ENCODE measurements around the gene ZNF76.
A peak's percentile ranks its signal among the peaks of the same experiment; 100 is the strongest.

The ZNF76 gene

GRCh38 chr6:35259194-35259947 lies at the start of gene ZNF76:
Gene ZNF76, plus strand, starts transcription at chr6:35259735. Its CDS starts 21,417 bp downstream, at chr6:35281152.
- peak; percentile 93 for DNase-seq

DNA sequence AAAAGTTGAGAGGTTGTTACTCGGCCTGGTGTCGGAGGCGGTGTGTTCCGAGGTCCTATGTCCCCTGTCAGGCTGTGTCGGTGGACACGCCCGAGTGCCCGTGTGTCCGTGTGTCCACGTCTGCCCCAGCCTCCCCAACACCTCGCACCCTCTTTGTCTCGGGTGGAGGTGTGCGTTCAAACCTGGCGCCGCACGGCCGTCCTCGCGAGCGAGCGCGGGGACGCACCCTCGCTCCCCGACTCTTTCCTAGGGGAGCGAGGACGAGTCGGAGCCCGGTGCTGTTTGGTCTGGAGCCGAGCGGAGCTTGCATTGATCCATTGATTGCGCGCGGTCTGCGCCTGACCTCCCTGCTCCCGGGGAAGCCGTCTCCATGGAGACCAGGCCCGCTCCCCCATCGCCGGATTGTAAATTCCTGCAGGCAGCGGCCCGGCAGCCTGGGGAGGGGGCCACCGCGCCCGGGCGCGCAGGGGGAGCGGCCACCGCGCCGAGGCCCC lies 46.2 kb upstream of the ZNF76 start:
- DNase-seq: no peak

- DNase-seq: peak; percentile 15
Measured at GRCh38 chr6:35213824-35214756, 45.4 kb upstream of the ZNF76 start, which contains the start of gene SCUBE3. Gene SCUBE3, plus strand, starts transcription at chr6:35213956. Its CDS starts 463 bp downstream, at chr6:35214419.

DNA sequence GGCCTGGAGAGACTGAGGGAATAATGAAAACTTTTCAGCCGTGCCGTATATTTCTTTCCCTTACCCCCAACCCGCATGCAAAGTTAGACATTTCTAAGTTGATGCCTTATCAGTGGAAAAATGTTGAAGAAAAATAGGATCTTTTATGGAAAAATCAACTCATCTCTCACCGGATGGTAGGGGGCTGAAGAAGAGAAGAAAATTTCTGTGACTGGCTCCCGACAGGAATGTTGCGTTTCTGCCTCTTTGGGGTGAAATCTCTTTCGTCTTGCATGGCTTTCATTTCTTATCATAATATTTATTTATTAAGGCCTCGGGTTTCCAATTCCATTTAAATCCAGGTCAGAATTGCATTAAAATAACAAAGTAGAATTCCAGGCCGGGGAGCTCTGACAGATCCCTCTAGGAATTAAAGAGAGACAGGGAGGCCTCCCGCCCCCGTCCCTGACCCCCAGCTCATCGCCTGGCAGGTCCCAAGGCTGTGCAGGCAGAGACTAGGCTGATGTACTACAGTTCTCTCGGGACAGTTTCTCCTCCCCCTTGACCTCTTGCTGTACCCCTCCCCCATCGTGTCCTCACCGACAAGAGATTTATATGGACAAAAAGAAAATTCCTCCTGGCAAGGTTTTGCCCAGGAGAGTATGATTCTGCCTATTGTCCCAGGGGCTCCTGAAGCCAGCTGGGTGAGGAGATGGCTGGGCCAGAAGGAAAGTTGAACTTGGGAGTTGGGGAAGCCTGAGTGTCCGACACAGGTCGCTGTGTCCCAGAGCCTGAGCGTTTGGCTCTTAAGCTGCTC lies 44.5 kb upstream of the ZNF76 start:
- DNase-seq: no peak

DNA sequence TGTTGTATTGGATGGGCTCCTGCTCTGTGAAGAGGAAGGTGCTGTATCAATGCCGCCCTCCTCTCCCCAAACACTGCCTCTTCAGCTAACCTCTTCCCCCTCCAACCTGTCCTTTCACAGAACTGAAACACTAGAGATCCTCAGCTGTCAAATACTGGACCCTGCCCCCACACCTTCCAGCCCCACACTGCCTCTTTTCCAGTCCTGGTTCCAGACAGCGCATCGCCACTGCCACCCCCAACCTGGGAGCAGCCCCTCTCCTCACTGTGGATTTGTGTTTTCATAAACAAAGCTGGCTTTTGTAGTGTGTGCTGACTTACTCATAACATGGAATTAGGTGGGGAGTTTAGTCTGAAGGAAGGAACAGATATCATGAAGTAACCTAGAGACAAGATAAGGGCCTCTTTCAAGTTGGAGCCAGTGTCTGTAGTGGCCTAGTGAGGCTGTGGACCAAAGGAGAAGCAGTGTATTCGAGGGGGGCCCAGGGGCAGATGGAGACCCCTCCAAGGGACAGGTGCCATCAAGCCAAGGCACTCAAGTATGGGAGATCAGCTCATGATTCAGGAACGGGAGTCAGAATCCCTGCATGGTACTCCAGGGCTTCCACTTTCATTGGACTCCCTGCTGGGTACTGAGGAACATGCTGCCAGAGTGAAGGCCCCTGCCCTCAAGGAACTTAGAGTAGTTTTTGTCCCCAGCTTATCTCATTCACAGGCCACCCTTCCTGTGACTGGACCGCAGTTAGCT lies 43.7 kb upstream of the ZNF76 start:
- no peak for DNase-seq

DNA sequence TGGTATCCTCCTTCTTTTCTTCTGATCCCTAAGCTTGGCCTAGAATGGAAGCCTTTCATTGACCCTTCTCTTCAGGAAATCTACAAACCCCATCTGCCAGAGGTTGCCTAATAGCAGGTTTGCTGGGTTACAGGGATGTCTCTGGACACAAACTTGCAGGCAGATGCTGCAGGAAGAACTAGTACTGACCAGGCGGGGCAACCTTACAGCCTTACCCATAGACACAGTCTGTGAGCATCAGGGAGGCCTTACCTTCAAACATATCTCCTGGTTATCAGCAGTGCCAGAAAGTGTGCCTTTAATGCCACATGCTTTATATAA lies 43.2 kb upstream of the ZNF76 start:
- no peak for DNase-seq

DNA sequence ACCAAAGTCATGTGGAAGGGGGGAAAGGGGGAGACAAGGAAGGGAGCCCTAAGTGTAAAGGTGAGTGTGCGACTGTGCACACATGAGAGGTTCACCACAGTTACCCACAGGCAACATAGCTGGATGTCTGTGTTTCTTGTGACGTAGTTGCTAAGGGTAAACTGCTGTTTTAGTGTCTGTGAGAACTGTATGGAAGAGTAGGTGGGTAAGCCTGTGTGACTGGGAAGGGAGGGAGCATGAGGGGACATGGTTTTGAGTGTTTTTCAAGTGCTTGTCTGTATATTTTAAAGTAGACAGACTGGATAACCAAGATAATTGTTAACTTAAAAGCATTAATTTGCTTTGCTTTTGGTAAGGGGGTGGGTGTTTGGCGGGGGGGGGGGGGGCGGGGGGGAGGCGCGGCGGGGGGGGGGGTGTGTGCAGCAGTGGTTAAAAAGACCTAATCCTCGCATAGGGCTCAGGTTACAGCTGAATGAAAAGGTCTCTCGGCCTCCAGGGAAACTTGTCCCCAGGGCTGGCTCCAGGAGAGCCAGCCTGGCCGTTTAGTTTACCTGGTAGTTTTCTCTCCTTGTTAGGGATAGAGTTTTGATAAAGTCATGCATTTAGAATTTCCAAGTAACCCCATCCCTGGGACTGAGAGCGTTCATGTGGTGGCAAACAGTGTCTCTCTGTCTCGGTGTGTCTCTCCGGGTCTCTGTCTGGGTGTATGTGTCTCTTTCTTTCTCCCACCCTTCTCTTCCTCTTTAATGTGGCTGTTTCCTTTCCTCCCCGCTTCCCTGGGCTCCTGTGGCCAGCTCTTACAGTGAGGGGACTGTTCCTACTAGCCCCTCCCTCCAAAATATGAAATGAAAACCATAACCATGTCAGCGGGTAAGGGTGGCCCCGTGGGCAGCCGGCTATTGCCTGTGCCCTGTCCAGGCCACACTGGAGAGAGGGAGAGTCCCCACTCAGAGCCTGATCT lies 42.4 kb upstream of the ZNF76 start:
- no peak for DNase-seq

GRCh38 chr6:35218021-35218420 lies 41.5 kb upstream of the ZNF76 start:
- no peak for DNase-seq

GRCh38 chr6:35218456-35218855 lies 41.1 kb upstream of the ZNF76 start:
- no peak for DNase-seq

GRCh38 chr6:35219683-35220326 lies 39.7 kb upstream of the ZNF76 start:
- DNase-seq: no peak

DNA sequence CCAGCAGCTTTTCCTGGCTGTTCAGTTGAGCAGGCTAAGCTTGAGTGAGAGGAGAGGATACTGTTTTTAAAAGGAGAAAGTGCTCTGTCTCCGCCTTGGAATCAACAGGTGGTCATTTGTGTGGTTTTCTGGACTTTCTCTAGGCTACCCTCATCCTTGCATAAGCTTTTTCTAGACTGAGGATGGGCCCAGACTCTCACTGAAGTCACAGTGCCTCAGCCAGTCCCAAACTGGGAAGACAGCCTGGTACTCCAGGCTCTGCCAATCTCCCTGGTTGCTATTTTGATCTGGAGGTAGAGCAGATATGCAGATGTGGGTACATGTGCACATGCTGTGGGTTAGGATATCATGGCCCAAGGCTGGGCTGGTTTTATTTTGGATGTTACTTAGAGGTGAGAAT lies 38.8 kb upstream of the ZNF76 start:
- no peak for DNase-seq

GRCh38 chr6:35223396-35223795 lies 36.1 kb upstream of the ZNF76 start:
- no peak for DNase-seq

- no peak for DNase-seq
Measured at GRCh38 chr6:35224720-35225119, 34.8 kb upstream of the ZNF76 start.

- DNase-seq: no peak
Measured at GRCh38 chr6:35228481-35228880, 31.1 kb upstream of the ZNF76 start.

DNA sequence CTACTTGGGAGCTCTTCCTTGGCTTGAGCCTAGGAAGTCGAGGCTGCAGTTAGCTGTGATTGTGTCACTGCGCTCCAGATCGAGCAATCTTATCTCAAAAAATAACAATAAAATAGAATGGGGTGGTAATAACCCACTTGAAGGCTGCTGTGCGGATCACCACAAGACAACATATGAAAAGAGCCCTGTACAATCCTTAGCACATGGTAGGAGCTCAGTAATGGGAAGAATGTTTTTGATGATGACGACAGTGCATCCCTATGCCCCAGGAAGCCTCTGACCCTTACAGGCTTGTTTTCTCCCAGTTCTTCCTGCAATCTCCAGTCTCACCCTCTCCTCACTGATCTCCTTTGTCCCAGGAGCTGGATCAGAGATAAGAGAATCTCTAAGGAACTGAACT lies 30.2 kb upstream of the ZNF76 start:
- DNase-seq: no peak

- no peak for DNase-seq
Measured at GRCh38 chr6:35230498-35230897, 29.0 kb upstream of the ZNF76 start.

DNA sequence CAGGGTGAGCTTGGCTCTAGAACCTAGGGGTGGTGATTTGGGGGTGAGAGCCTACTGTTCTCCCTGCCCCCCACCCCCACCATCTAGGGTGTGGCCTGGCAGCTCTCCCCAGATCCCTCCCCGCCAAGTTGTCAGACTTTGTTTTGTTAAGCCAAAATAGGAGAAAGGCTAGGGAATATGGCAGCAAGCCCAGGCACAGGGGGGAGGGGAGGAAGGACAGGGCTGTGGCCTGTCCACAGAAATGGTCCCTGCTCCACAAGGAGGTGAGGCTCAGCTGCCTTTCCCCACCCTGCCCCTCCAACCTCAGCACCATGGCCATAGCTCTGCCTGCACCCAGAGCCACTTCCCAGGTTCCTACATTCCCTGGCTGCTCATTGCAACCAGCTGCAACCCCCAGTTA lies 28.6 kb upstream of the ZNF76 start:
- no peak for DNase-seq

DNA sequence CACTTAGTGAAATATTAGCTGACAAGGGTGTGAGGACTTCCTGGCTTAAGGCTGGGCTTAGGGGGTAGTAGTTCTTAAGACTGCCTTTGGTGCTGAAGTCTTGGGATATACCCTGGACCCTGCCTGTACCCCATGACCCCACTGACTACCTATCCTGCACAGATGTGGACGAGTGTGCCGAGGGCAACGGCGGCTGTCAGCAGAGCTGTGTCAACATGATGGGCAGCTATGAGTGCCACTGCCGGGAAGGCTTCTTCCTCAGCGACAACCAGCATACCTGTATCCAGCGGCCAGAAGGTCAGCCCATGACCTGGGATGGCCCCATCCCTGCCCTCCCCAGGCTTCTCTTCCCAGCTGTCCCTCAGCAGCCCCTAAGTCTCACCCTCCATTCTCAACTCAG lies 28.0 kb upstream of the ZNF76 start:
- DNase-seq: no peak

DNA sequence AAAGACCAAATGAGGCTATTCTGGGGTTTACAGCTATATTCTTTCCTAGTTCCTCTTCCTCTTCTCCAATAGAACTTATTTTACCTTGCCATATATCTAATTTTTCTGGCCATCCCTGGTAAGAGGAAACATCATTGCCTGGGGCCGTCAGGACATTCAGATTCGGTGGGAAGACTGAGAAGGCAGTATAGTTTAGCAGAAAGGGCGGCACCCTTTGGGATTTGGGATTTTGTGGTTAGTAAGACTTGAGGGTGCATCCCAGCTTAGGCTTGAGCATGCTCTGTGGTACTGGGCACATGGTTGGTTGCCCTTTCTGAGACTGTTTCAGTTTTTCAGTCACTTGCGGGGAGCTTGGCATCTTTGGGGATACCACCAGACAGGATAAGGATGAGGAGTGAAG lies 24.6 kb upstream of the ZNF76 start:
- no peak for DNase-seq

DNA sequence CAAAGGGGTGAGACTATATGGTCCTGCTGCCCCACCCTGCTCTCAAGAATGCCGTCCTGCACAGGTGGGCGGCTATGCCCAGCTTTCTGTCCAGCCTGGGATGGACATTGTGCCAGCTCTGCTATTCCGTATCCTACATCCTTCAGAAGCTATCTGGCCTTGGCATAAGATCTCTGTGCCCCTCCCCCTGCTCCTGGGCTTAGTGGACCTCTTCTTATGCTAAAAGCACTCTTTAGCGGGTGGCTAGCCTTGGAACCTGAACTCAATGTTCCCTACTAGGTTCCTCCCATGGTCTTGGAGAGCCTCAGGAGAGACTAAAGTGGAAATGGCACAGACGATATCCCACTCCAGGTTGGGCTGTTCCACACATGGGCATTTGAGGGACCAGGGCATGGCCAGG lies 23.3 kb upstream of the ZNF76 start:
- DNase-seq: no peak

- DNase-seq: no peak
Measured at GRCh38 chr6:35237476-35237875, 22.1 kb upstream of the ZNF76 start.
